Measurements from ENCODE around the gene TLX1.

Gene TLX1

GRCh38 chr10:101155896-101156295 lies 24.8 kb downstream of the TLX1 start:
- POLR2A ChIA-PET, result interaction anchor here (0.6 to 1.0 kb wide), 2 partner anchors 25 to 97 kb away, joined by 3 to 6 read pairs; no protein-coding TSS in a partner anchor
- TF ChIP-seq ZNF530 (tag by site-specific recombination; IDR thresholded peaks at IDR 0.05; ENCODE audit: low read depth) (no peak), ZNF555 (tag by site-specific recombination; conservative IDR thresholded peaks at IDR 0.05) (no peak), KLF9 (tag by site-specific recombination; IDR thresholded peaks at IDR 0.05; ENCODE audit: low read depth) (0 out of 2 replicates have a peak, but pooled peaks have one; percentile 19), BCL6B (tag by site-specific recombination; IDR thresholded peaks at IDR 0.05) (no peak), ZNF362 (tag by site-specific recombination; IDR thresholded peaks at IDR 0.05) (no peak)
- Histone ChIP-seq H3K9me3 (ENCODE audit: control insufficient read depth, insufficient read depth, low read depth, low read length) (no peaks in the 10 kb centered on the region), H3K4me3 (ENCODE audit: low read depth, low read length) (no peak overlapping the region), H3K27ac (ENCODE audit: extremely low read depth, low read depth, low read length) (no peak overlapping the region), H3K36me3 (ENCODE audit: control insufficient read depth in 2 of 2, insufficient read depth in 1 of 2, low read length in 2 of 2) (no peaks in the 10 kb centered on the region), H3K4me1 (ENCODE audit: control insufficient read depth, insufficient read depth, low read length) (peaks cover 4% of the 10 kb centered on the region; the same call in 1 of the 2 replicates)
- CTCF ChIA-PET, result interaction anchor here (0.7 to 5.2 kb wide), 5 partner anchors 14 to 153 kb away, joined by 3 to 22 read pairs (median 5); no protein-coding TSS in a partner anchor

- CTCF ChIA-PET, result interaction anchor here (0.8 to 5.2 kb wide), 5 partner anchors 16 to 115 kb away, joined by 3 to 22 read pairs (median 9); no protein-coding TSS in a partner anchor
Measured at GRCh38 chr10:101157756-101158458, 26.8 kb downstream of the TLX1 start.

GRCh38 chr10:101158459-101159058 lies 27.5 kb downstream of the TLX1 start:
- POLR2A ChIA-PET, result no interaction called here
- Histone ChIP-seq H3K4me1 (ENCODE audit: control insufficient read depth, insufficient read depth, low read length) (peaks cover 6% of the 10 kb centered on the region; the same call in 1 of the 2 replicates), H3K27ac (ENCODE audit: extremely low read depth, low read depth, low read length) (no peak overlapping the region), H3K36me3 (ENCODE audit: control insufficient read depth in 2 of 2, insufficient read depth in 1 of 2, low read length in 2 of 2) (no peaks in the 10 kb centered on the region), H3K4me3 (ENCODE audit: low read depth, low read length) (no peak overlapping the region), H3K9me3 (ENCODE audit: control insufficient read depth, insufficient read depth, low read depth, low read length) (no peaks in the 10 kb centered on the region)
- TF ChIP-seq ZBTB17 (tag by site-specific recombination; IDR thresholded peaks at IDR 0.05), result peak; percentile 2; the same call in 1 of the 2 replicates
- no peak for TF ChIP-seq ZBTB7A (tag by site-specific recombination; IDR thresholded peaks at IDR 0.05; ENCODE audit: low read depth)
- CTCF ChIA-PET, result interaction anchor here (0.9 to 5.2 kb wide), 5 partner anchors 17 to 444 kb away, joined by 3 to 22 read pairs (median 9); no protein-coding TSS in a partner anchor

More at GRCh38 chr10:101157756-101158458, 26.8 kb downstream of the TLX1 start:
- H3K36me3 ChIP-seq (ENCODE audit: control insufficient read depth in 2 of 2, insufficient read depth in 1 of 2, low read length in 2 of 2), result no peaks in the 10 kb centered on the region
- H3K9me3 ChIP-seq (ENCODE audit: control insufficient read depth, insufficient read depth, low read depth, low read length), result no peaks in the 10 kb centered on the region
- no peak overlapping the region for H3K27ac ChIP-seq (ENCODE audit: extremely low read depth, low read depth, low read length)
- TF ChIP-seq KLF1 (tag by site-specific recombination; IDR thresholded peaks at IDR 0.05) (no peak), ZBTB17 (tag by site-specific recombination; IDR thresholded peaks at IDR 0.05) (0 out of 2 replicates have a peak, but pooled peaks have one; percentile 23), ZFHX2 (tag by site-specific recombination; conservative IDR thresholded peaks at IDR 0.05) (0 out of 2 replicates have a peak, but pooled peaks have one; percentile 16), ZNF501 (tag by site-specific recombination; IDR thresholded peaks at IDR 0.05) (no peak), ZNF777 (tag by site-specific recombination; IDR thresholded peaks at IDR 0.05; ENCODE audit: borderline replicate concordance) (no peak), ZNF677 (tag by site-specific recombination; IDR thresholded peaks at IDR 0.05) (no peak)
- POLR2A ChIA-PET, result no interaction called here
- no peak overlapping the region for H3K4me3 ChIP-seq (ENCODE audit: low read depth, low read length)
- H3K4me1 ChIP-seq (ENCODE audit: control insufficient read depth, insufficient read depth, low read length), result peaks cover 6% of the 10 kb centered on the region; the same call in 1 of the 2 replicates
